ENCODE data around the gene MYO6.

Gene MYO6

GRCh38 chr6:75824160-75824559 lies 75.1 kb downstream of the MYO6 start:
- DNase-seq (ENCODE audit: low read depth, low spot score) = no peak

DNA sequence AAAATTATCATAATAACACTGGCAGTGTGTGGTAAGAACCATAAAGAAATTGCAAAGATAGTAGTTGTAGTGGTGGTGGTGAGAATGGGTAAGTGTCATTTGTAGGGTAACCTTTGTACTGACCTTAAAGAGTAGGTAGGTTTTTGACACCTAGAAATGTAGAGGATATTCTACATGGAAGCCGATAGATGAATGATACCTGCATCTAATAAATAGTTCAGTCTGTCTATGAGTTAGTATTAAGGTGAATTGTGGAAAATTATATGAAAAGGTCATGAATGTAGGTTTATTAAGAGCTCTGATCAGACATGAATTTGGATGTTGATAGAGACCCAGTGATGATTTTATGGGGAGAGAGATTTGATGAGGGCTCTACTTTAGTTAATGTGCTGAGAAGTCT lies 78.1 kb downstream of the MYO6 start:
- no peak for DNase-seq (ENCODE audit: low read depth, low spot score)

DNA sequence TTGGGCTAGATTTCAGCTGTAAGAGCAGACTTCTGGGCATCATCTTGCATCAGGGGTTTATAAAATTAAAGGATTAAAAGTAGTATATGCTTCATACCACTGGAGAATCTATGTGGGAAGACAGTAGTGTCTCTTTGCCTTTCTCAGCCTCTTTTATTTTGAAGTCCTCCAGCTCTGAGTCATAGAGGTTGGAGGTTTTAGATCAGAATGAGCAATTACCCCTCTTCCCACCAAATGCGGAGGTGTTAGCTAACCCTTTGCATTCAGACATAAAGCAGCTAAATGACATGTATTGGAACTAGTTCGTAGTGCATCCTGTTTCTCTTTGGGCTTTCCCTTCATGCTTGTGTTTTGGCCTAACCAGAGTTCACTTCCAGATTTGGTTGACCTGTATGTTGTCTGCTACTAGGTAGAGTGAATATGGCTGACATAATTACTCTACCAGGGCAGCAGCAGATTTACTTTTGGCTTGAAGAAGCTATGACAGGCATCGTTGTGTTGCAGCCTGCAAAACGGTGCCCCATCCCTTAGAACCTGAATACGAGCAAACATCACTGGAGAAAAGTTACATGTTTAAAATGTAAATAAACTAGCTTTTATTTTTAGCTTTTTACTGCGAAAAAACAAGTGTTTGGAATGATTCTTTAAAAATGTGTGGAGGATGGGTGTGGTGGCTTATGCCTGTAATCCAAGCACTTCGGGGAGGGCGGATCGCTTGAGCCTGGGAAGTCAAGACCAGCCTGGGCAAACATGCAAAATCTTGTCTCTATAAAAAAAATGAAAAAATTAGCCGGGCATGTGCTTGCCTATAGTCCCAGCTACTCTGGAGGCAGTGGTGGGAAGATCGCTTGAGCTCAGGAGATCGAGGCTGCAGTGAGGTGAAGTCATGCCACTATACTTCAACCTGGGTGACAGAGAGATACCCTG lies 82.2 kb downstream of the MYO6 start:
- DNase-seq (ENCODE audit: low read depth, low spot score) = no peak

DNA sequence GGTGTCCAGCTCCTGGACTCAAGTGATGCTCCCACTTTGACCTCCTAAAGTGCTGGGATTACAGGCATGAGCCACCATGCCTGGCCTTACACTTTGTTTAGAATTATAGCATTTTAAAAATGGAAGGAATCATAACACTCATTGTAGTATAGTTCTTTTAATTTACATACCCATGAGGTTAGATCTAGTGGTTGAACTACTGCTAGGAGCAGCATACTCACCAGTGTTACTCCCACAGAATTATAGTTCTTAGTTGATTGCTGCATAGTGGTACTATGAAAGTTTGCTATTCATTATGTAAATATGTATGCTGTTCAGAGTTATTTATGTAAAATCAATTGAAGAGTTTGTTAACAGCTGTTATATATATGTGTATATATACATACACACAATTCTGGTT lies 85.4 kb downstream of the MYO6 start:
- DNase-seq (ENCODE audit: low read depth, low spot score) = no peak

GRCh38 chr6:75842191-75842590 lies 93.2 kb downstream of the MYO6 start:
- no peak for DNase-seq (ENCODE audit: low read depth, low spot score)

DNA sequence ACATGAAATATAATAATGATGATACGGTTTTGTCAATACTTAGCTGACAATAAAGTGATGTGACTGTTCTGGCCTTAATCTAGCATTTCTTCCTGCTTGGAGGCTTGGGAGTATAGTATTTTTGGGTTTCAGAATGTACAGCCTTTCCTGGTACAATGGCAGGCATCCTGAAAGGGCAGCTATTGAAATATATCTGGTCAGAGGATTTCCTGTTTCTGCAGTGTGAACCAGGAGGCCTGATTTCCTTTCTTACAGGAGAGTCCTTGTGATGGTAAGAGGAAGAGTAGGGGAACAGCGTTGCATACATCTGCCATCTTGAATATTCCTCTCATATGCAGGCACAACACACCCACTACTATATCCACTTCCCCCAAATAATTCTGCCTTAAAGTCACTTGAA lies 93.7 kb downstream of the MYO6 start:
- no peak for DNase-seq (ENCODE audit: low read depth, low spot score)

DNA sequence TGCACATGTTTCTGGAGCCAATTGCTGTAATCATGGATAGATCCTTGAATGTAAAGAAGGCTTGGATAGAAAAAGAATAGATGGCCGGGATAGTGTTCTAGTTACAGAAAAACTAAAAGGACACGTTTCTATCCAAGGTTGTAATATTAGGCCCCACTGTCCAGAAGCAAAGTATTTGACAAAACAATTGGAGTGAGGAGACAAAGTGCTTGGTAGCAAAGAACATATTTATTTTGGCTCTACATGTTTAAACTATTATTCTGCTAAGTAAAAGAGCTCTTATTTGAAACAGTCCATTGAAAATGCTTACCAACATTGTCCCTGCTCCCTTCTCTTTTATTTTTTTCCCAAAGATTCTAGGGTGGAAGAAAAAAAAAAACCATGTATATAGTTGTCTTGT lies 94.4 kb downstream of the MYO6 start:
- no peak for DNase-seq (ENCODE audit: low read depth, low spot score)

GRCh38 chr6:75848274-75848673 lies 99.2 kb downstream of the MYO6 start:
- DNase-seq (ENCODE audit: low read depth, low spot score) = no peak

- no peak for DNase-seq (ENCODE audit: low read depth, low spot score)
Measured at GRCh38 chr6:75849329-75850025, 100.4 kb downstream of the MYO6 start.

- DNase-seq (ENCODE audit: low read depth, low spot score) = no peak
Measured at GRCh38 chr6:75850026-75850833, 101.2 kb downstream of the MYO6 start.

- no peak for DNase-seq (ENCODE audit: low read depth, low spot score)
Measured at GRCh38 chr6:75852721-75853120, 103.7 kb downstream of the MYO6 start.

GRCh38 chr6:75853806-75854205 lies 104.8 kb downstream of the MYO6 start:
- DNase-seq (ENCODE audit: low read depth, low spot score) = no peak

GRCh38 chr6:75855052-75855451 lies 106.0 kb downstream of the MYO6 start:
- no peak for DNase-seq (ENCODE audit: low read depth, low spot score)

DNA sequence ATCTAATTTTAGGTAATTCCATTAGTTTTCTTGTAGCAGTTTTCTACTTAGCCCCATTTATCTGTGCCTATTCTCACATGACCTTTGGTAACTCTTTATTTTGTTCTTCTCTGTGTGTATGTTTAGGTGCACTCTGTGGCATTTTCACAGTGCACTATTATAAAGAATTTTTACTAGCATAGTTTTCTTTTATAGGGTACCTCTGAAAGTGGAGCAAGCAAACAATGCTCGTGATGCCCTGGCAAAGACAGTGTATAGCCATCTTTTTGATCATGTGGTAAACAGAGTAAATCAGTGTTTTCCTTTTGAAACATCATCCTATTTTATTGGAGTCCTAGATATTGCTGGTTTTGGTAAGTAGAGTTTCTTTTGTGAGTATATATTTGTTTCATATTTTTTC lies 107.9 kb downstream of the MYO6 start:
- no peak for DNase-seq (ENCODE audit: low read depth, low spot score)

DNA sequence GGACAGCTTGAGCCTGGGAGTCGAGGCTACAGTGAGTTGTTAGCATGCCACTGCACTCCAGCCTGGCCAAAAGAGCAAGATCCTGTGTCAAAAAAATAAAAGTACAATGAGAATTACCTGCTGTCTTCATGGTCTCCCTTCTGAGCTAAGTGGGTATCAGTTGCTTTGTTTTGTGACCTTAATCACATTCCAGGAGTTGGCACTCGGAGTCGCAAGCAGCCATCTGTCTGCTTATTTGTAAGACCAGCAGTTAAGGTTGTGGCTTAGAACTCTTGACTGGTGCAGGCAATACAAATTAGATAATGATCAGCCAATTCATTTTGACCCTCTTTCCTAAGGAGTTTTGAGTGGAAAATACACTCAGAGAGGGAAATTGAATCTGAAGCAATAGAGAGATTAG lies 114.0 kb downstream of the MYO6 start:
- DNase-seq (ENCODE audit: low read depth, low spot score) = no peak

GRCh38 chr6:75863784-75864183 lies 114.7 kb downstream of the MYO6 start:
- no peak for DNase-seq (ENCODE audit: low read depth, low spot score)

GRCh38 chr6:75864446-75864845 lies 115.4 kb downstream of the MYO6 start:
- no peak for DNase-seq (ENCODE audit: low read depth, low spot score)

- no peak for DNase-seq (ENCODE audit: low read depth, low spot score)
Measured at GRCh38 chr6:75870389-75870788, 121.3 kb downstream of the MYO6 start.

- DNase-seq (ENCODE audit: low read depth, low spot score) = no peak
Measured at GRCh38 chr6:75874224-75874623, 125.2 kb downstream of the MYO6 start.

DNA sequence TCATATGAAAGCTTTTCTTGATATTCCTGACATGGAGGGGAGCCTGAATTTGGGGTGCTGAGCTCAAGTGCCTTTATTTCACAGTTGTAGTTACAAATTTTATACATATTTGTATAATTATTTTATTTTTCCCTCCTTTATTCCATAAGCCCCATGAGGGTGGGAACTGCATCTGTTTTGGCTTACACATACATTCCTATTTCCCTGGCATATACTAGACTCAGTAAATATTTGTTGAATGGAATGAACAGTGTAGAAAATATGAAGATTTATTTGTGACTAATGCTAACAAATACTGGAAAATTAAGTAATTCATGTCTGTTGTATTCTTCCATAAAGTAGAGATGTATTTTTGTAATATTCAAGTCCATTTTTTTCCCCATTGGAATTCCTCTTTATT lies 127.1 kb downstream of the MYO6 start:
- DNase-seq (ENCODE audit: low read depth, low spot score) = no peak

DNA sequence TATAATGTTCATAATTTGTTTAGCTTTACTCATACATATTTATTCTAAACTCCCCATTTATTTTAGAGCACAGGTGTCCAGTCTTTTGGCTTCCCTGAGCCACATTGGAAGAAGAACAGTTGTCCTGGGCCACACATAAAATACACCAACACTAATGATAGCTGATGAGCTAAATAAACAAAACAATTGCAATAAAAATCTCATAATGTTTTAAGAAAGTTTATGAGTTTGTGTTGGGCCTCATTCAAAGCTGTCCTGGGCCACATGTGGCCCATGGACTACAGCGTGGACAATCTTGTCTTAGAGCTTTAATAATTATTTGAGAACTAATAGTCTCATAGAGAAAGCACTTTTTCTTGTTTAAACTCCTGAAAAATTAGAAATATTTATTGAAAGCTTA lies 131.3 kb downstream of the MYO6 start:
- no peak for DNase-seq (ENCODE audit: low read depth, low spot score)

- no peak for DNase-seq (ENCODE audit: low read depth, low spot score)
Measured at GRCh38 chr6:75882734-75883133, 133.7 kb downstream of the MYO6 start.
